ENCODE measurements around the gene MAN2B1. TPM values are rescaled to one million over a fixed set of nuclear protein-coding genes. Genes with fewer than 3 reads are reported as not detected.

MAN2B1 gene
- polyA plus RNA-seq, 3 donors: 218 to 305 (median 295) TPM

DNA sequence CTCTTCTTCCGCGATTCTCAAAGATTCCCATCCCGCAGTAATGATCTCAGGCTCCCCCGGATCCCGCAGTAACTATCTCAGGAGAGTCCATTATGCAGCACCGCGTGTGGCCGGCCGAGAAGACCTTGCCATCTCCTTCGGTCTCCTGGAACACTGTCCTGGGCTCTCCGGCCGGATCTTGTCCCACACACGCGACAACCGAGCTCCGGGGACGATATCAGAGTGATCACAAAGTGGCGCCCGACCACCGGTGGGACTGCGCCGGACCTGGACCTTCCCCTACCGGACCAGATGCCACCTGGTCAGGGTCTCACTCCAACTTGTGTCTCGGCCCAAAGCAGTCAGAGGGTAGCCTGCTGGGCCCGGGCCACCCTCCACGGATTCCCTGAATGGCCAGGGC is 24.0 kb downstream of the MAN2B1 start:
- peaks cover 26 to 50% of the 10 kb centered on the region in 2 donors for H3K36me3 Mint-ChIP-seq
- H3K9ac ChIP-seq (ENCODE audit: insufficient read depth, low read length, poor library complexity, severe bottlenecking): no peak overlapping the region
- H3K4me1 ChIP-seq (ENCODE audit: control insufficient read depth in 1 of 2, insufficient read depth in 2 of 2, low read length in 2 of 2): peaks cover 10 to 25% of the 10 kb centered on the region in 2 donors
- H3K4me3 ChIP-seq (replicated peaks in 1 of 3; ENCODE audit: low read depth in 2 of 3, low read length in 3 of 3): no peak overlapping the region
- TF ChIP-seq CTCF (IDR thresholded peaks at IDR 0.05): no peak
- H3K4me2 ChIP-seq (replicated peaks; ENCODE audit: extremely low read depth, low read length, poor library complexity, severe bottlenecking): no peak overlapping the region
- H3K27ac Mint-ChIP-seq: peak overlapping the region in 1 of 7 donors; percentile 14
- WGBS (ENCODE audit: insufficient coverage): 96% methylated on average over 24 of the region's 26 CpGs
- no peak overlapping the region for H2AFZ ChIP-seq (ENCODE audit: insufficient read depth, low read depth, low read length, poor library complexity, severe bottlenecking)
- H3K9me3 Mint-ChIP-seq: peaks cover 0 to 6% (median 3%) of the 10 kb centered on the region in 7 donors
- intact Hi-C loops (cut with micrococcal nuclease): no loop called here
- H3K4me1 Mint-ChIP-seq: peaks cover 22% of the 10 kb centered on the region
- no peak for DNase-seq
- no peaks in the 10 kb centered on the region for H3K27me3 ChIP-seq (ENCODE audit: control insufficient read depth in 2 of 2, insufficient read depth in 2 of 2, low read length in 2 of 2)
- H3K36me3 ChIP-seq (replicated peaks in 1 of 2; ENCODE audit: control insufficient read depth in 1 of 2, insufficient read depth in 2 of 2, low read length in 2 of 2): peaks cover 24 to 40% of the 10 kb centered on the region in 2 donors
- peaks cover 16% of the 10 kb centered on the region for H4K20me1 ChIP-seq (ENCODE audit: insufficient read depth, low read length)
- no peak overlapping the region for H3K4me3 Mint-ChIP-seq
- H3K27ac ChIP-seq (ENCODE audit: low read depth in 1 of 2, low read length in 2 of 2): no peak overlapping the region
- H3K9me3 ChIP-seq (replicated peaks in 1 of 2; ENCODE audit: control insufficient read depth in 1 of 2, insufficient read depth in 1 of 2, low read length in 2 of 2): no peaks in the 10 kb centered on the region
- H3K27me3 Mint-ChIP-seq (ENCODE audit: low read depth in 3 of 3): peaks cover 0 to 2% (median 0%) of the 10 kb centered on the region in 3 donors
- H3K79me2 ChIP-seq (ENCODE audit: insufficient read depth, low read length): no peaks in the 10 kb centered on the region

GRCh38 chr19:12641456-12641855 is 25.1 kb downstream of the MAN2B1 start:
- peaks cover 5% of the 10 kb centered on the region for H4K20me1 ChIP-seq (ENCODE audit: insufficient read depth, low read length)
- Mint-ChIP-seq H3K27me3 (ENCODE audit: low read depth in 3 of 3) (peaks cover 0 to 2% (median 0%) of the 10 kb centered on the region in 3 donors), H3K4me1 (peaks cover 14% of the 10 kb centered on the region), H3K9me3 (peaks cover 0 to 6% (median 0%) of the 10 kb centered on the region in 7 donors), H3K4me3 (no peak overlapping the region), H3K27ac (no peak overlapping the region), H3K36me3 (peaks cover 23 to 45% of the 10 kb centered on the region in 2 donors)
- intact Hi-C loops (cut with micrococcal nuclease): no loop called here
- H3K9ac ChIP-seq (ENCODE audit: insufficient read depth, low read length, poor library complexity, severe bottlenecking): no peak overlapping the region
- H3K4me2 ChIP-seq (replicated peaks; ENCODE audit: extremely low read depth, low read length, poor library complexity, severe bottlenecking): no peak overlapping the region
- no peaks in the 10 kb centered on the region for H3K9me3 ChIP-seq (replicated peaks in 1 of 2; ENCODE audit: control insufficient read depth in 1 of 2, insufficient read depth in 1 of 2, low read length in 2 of 2)
- no peak overlapping the region for H2AFZ ChIP-seq (ENCODE audit: insufficient read depth, low read depth, low read length, poor library complexity, severe bottlenecking)
- no peak overlapping the region for H3K27ac ChIP-seq (ENCODE audit: low read depth in 1 of 2, low read length in 2 of 2)
- H3K36me3 ChIP-seq (replicated peaks in 1 of 2; ENCODE audit: control insufficient read depth in 1 of 2, insufficient read depth in 2 of 2, low read length in 2 of 2): peaks cover 21 to 31% of the 10 kb centered on the region in 2 donors
- H3K4me3 ChIP-seq (replicated peaks in 1 of 3; ENCODE audit: low read depth in 2 of 3, low read length in 3 of 3): no peak overlapping the region
- no peak for TF ChIP-seq CTCF (IDR thresholded peaks at IDR 0.05)
- 90% methylated on average over 13 of the region's 13 CpGs for WGBS (ENCODE audit: insufficient coverage)
- no peaks in the 10 kb centered on the region for H3K79me2 ChIP-seq (ENCODE audit: insufficient read depth, low read length)
- no peaks in the 10 kb centered on the region for H3K27me3 ChIP-seq (ENCODE audit: control insufficient read depth in 2 of 2, insufficient read depth in 2 of 2, low read length in 2 of 2)
- no peak for DNase-seq
- H3K4me1 ChIP-seq (ENCODE audit: control insufficient read depth in 1 of 2, insufficient read depth in 2 of 2, low read length in 2 of 2): peaks cover 8 to 15% of the 10 kb centered on the region in 2 donors

Measured in CD14-positive monocyte (primary cell).